Measurements from ENCODE around the gene RAPGEF4. TPM values are rescaled to one million over a fixed set of nuclear protein-coding genes. Genes with fewer than 3 reads are reported as not detected.

The RAPGEF4 gene
- total and polyA plus RNA-seq, 11 donors: 1.3 to 21.2 (median 10.5) TPM

- intact Hi-C loops (cut with DNase I): no loop called here
Observed at GRCh38 chr2:172697296-172697695, 38.3 kb upstream of the RAPGEF4 start.

GRCh38 chr2:172698041-172698863 is 37.4 kb upstream of the RAPGEF4 start:
- 76 to 82% (median 80%) methylated on average over 5 of the region's 5 CpGs for WGBS, 4 donors
- DNase-seq (no peak), ATAC-seq (no peak)
- no peaks in the 10 kb centered on the region for H3K36me3 ChIP-seq
- peaks cover 0 to 8% (median 3%) of the 10 kb centered on the region in 12 donors for H3K4me1 ChIP-seq
- H3K27me3 ChIP-seq: no peaks in the 10 kb centered on the region
- TF ChIP-seq CTCF (IDR thresholded peaks at IDR 0.05) (no peak), POLR2A (IDR thresholded peaks at IDR 0.05) (no peak)
- no peak overlapping the region for H3K4me3 ChIP-seq
- H3K27ac ChIP-seq: no peak overlapping the region
- H3K9me3 ChIP-seq: no peaks in the 10 kb centered on the region
- intact Hi-C loops (cut with DNase I): no loop called here

More at GRCh38 chr2:172697296-172697695, 38.3 kb upstream of the RAPGEF4 start:
- WGBS, 4 donors: 53 to 84% (median 80%) methylated on average over 3 of the region's 3 CpGs
- no peaks in the 10 kb centered on the region for H3K9me3 ChIP-seq
- no peak for DNase-seq
- H3K4me1 ChIP-seq: peaks cover 0 to 17% (median 5%) of the 10 kb centered on the region in 12 donors
- H3K27ac ChIP-seq: no peak overlapping the region
- H3K27me3 ChIP-seq: no peaks in the 10 kb centered on the region
- H3K36me3 ChIP-seq: no peaks in the 10 kb centered on the region
- no peak for ATAC-seq
- TF ChIP-seq CTCF (IDR thresholded peaks at IDR 0.05) (no peak), POLR2A (IDR thresholded peaks at IDR 0.05) (no peak)
- H3K4me3 ChIP-seq: no peak overlapping the region

- intact Hi-C loops (cut with DNase I): loop anchor here in 5 of 10 donors (5.0 to 10.0 kb wide), 4 partner anchors 96 to 536 kb away; no protein-coding TSS in a partner anchor
Observed at GRCh38 chr2:172701250-172701649, 34.4 kb upstream of the RAPGEF4 start.

More at GRCh38 chr2:172701250-172701649, 34.4 kb upstream of the RAPGEF4 start:
- no peaks in the 10 kb centered on the region for H3K9me3 ChIP-seq
- H3K36me3 ChIP-seq: no peaks in the 10 kb centered on the region
- ATAC-seq: no peak
- DNase-seq: no peak
- TF ChIP-seq POLR2A (IDR thresholded peaks at IDR 0.05) (no peak), CTCF (IDR thresholded peaks at IDR 0.05) (no peak)
- H3K27ac ChIP-seq: no peak overlapping the region
- H3K4me1 ChIP-seq: no peaks in the 10 kb centered on the region
- no peak overlapping the region for H3K4me3 ChIP-seq
- peaks cover 0 to under 1% (median 0%) of the 10 kb centered on the region in 9 donors for H3K27me3 ChIP-seq
- WGBS, 4 donors: 53 to 65% (median 60%) methylated on average over 1 of the region's 1 CpG
